GM08714 (cell line): ENCODE measurements around the gene RFNG.

Experiments used
- H3K4me3 ChIP-seq: fragments of 200-500 bp; sonication (Bioruptor generic); 2 replicates; pipeline ENCODE4 v1.5.1; 2014; ENCODE audit warnings: mild to moderate bottlenecking, low read length, inconsistent platforms
- ZNF274 ChIP-seq: IDR thresholded peaks from 2 replicates; pipeline ENCODE4 v1.6.1; 2012; ENCODE audit warnings: mild to moderate bottlenecking, low read depth, low read length

RFNG gene

DNA sequence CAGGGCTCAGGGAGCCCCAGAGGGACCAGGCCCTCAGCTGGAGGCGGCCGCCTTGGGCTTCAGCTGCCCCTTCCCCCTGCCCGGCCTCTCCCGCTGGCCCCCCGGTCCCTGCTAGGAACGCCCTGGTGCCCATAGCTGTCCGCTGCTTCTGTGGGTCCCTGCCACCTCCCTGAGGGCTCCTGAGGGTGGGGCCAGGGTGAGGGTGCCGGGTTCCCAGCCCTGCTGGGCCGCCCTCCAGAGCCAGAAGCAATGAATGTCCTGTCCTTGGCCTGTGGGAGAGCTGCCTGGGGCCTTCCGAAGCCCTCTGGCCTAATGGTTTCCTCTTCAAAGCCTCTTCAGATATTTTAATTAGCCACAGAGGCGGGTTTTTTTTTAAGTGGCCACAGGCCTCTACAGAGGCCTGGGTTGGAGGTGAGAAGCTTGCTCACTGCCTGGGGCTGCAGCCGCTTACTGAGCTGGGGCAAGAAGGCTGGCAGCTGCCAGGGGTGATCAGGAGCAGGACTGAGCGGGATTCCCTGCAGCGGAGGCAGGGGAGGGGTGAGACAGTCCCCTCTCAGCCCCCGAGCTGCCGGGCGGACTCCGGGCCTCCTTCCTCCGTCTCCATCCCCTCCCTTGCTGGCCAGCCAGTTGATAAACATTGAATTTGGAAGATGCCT, 38.8 kb downstream of the RFNG start:
- no peak for TF ChIP-seq ZNF274
- H3K4me3 ChIP-seq = no peak overlapping the region

DNA sequence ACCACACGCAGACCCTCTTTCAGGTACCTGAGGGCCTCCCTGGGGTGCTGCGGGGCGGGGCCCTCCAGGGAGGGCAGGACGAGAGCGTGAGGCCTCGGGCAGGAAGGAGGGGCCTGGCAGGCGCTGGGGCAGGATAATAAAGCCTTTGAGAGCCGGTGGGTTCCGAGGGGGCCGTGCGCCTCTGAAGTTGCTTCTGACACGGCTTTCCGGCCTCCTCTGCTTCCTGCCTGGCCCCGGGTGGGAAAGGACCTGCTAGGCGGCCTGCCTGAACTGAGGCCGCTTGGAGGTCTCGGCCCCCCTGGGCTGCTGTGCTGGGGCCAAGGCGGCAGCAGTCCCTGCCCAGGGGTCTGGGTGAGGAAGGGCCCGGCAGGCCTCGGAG, 39.4 kb downstream of the RFNG start:
- no peak for TF ChIP-seq ZNF274
- H3K4me3 ChIP-seq = no peak overlapping the region

- no peak overlapping the region for H3K4me3 ChIP-seq
- TF ChIP-seq ZNF274 = no peak
Observed at GRCh38 chr17:82011617-82012187, 39.9 kb downstream of the RFNG start.

DNA sequence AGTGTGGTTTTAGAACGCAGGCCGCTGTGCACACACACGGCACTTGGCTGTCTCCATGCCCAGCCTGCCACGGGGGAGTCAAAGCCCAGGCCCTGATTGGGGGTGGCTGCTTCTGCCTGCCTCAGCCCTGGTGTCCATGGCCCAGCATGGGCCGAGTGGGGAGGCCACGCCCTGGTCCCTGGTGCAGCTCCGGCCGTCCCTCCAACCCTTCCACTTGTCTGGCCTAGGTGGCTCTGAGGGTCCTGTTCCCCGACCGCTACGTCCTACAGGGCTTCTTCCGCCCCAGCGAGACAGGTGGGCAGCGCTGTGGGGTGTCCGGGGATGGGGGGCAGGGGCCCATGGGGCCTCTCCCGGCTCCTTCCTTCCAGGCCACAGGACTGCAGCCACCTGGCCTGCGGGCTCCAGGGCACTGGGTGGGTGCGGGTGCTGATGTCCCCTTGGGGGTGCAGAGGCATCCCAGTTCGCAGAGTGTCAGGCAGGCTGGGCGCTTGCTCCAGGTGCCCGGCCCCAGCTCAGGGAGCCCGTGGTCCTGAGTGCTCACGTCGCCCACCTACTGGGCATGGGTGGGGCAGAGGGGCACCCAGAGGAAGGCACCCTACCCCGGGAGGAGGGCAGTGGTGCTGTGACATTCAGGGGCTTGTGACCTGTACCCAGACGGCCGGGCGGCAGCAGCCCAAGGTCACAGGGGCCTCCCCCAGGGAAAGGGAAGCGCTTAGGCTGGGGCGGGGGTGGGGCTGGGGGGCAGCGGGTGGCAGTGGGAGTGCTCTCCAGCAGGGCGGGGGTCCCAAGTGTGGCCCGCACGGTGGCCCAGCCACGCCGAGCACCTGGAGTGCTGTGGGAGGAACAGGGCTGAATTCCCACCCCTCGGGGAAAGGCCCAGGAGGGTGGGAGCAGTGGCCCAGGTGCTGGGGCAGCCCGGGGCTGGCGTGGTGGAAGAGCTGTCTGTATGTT, 40.8 kb downstream of the RFNG start:
- TF ChIP-seq ZNF274 = no peak
- H3K4me3 ChIP-seq = no peak overlapping the region

DNA sequence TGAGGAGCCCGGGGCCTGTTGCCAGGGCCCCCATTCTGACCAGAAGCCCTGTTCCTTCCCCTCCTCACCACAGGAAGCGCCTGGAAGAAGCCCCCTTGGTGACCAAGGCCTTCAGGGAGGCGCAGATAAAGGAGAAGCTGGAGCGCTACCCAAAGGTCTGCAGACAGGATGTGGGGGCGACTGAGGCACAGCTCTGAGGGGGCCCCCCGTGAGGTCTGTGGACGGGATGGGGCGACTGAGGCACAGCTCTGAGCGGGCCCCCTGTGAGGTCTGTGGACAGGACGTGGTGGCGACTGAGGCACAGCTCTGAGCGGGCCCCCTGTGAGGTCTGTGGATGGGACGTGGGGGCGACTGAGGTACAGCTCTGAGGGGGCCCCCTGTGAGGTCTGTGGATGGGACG, 42.2 kb downstream of the RFNG start:
- no peak overlapping the region for H3K4me3 ChIP-seq
- no peak for TF ChIP-seq ZNF274

GRCh38 chr17:82008941-82009405, 42.6 kb downstream of the RFNG start:
- H3K4me3 ChIP-seq = no peak overlapping the region
- no peak for TF ChIP-seq ZNF274

- TF ChIP-seq ZNF274 = no peak
- H3K4me3 ChIP-seq = no peak overlapping the region
Observed at GRCh38 chr17:82008258-82008940, 43.2 kb downstream of the RFNG start.

DNA sequence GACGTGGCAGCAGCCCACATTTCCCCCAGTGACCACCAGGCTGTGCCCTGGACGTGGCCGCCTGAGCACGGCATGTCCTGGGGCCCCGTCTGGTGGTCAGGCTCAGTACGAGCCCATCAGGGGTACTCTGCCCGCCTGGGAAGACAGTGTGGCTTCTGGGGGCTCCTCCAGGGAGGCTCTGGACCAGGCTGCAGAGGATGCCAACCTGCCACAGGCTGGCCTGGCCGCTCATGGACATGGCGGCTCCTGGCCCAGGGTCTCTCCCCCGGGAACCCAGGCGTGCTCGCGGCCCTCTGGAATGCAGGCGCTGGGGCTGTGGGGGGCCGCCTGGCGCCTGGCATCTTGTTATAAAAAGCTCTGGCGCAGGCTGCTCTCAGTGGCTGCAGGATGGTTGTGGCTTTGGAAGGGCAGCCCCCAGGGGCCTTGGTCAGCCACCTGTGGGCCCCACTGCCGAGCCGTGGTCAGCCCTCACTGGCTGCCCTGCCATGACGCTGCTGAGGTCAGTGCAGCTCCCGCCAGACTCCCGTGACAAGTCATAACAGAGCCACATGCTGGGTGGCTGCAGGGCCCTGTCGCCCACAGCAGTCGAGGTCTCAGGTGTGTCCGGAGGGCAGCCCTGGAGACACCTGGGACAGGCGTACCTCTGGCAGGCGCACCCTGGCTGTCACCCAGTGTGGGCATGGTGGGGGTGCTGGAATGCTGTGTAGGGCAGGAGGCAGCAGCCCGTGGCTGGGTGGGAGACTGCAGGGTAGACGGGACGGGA, 43.9 kb downstream of the RFNG start:
- no peak for TF ChIP-seq ZNF274
- no peak overlapping the region for H3K4me3 ChIP-seq

DNA sequence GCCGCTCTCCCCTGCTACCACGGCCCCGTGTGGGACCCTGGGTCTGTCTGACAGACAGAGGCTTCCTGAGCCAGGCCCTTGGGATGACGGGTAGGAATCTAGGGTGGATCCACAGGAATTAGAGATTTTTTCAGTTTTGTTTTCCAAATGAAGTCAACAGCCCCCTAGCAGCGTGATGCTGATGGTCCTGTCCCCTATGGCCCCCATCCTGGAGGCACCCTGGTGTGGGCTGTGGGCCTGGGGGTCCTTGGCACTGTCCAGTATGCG, 44.5 kb downstream of the RFNG start:
- no peak overlapping the region for H3K4me3 ChIP-seq
- TF ChIP-seq ZNF274 = no peak

- TF ChIP-seq ZNF274 = no peak
- H3K4me3 ChIP-seq = no peak overlapping the region
Observed at GRCh38 chr17:82006468-82007227, 45.0 kb downstream of the RFNG start.

DNA sequence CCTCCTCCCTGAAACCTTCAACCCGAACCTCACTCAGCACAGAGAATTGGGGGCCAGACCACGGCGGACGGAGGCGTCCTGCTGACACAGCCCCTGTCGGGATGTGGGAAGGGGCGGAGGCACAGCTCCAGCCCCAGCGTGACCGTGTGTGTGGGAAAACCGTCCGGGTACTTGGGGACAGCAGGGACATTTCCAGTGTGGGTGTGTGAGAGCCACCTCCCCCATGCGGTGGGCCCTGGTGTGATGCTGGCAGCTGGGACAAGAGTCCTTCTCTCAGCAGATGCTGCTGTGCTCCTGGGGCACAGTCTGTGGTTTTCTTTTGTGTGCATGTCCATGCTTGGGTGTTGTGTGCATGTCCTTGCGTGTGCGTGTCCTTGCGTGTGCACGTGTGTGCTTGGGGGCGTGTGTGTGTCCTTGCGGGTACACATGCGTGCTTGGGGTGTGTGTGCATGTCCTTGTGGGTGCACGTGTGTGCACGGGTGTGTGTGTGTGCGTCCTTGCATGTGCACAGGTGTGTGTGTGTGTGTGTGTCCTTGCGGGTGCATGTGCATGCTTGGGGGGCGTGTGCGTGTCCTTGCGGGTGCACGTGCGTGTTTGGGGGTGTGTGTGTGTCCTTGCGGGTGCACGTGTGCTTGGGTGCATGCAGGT, 45.8 kb downstream of the RFNG start:
- no peak for TF ChIP-seq ZNF274
- H3K4me3 ChIP-seq = no peak overlapping the region

DNA sequence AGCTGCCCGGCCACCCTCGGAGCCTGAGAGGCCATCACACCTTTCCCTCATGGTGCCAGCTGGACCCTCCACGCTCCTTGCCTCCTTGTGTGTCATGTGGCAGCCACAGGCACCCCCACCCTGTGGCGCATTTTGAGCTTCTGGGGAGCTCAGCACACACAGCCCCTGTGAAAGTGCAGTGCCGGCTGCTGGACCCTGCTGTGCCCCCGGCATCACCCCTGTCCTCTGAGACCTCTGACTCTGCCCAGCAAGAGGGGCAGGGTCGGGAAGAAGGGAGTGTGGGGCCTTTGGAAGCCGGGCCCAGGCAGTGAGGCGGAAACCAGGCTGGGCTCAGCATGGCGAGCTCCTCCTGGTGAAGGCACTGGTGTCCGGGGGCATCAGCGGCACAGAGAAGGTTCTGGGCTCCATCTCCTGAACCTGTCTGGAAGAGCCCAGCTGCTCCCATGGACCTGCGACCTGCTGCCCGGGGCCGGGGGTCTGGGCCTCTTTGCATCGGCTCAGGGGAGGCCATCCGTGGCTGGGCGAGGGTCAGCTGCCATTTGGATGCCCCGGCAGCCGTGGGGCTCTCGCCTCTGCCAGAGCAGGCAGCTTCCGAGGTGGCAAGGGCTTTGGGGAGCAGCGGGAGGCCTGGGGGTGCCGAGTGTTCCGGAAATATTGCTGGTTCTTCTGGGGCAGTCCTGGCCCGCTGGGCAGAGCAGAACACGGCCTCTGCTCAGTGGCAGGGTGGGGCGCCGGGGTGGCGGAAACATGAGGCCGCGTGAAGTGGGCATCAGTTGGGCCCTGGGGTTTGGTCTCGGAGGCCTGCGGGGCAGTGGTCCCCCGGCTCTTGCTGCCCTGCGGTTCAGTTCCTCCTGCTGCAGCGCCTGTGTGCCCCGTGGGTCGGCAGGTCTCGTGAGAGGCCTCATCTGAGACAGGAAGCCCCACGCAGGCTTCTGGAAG, 46.8 kb downstream of the RFNG start:
- H3K4me3 ChIP-seq = no peak overlapping the region
- TF ChIP-seq ZNF274 = no peak
